HG03457 (cell line): ENCODE results near the gene SLC17A9.

Source experiments
- ATAC-seq: cut with Tn5 transposase; IDR thresholded peaks from one replicate; pipeline ENCODE4 v1.9.1; 2021; ENCODE audit warnings: moderate number of reproducible peaks; ENCODE audit not compliant: unreplicated experiment

Gene SLC17A9

DNA sequence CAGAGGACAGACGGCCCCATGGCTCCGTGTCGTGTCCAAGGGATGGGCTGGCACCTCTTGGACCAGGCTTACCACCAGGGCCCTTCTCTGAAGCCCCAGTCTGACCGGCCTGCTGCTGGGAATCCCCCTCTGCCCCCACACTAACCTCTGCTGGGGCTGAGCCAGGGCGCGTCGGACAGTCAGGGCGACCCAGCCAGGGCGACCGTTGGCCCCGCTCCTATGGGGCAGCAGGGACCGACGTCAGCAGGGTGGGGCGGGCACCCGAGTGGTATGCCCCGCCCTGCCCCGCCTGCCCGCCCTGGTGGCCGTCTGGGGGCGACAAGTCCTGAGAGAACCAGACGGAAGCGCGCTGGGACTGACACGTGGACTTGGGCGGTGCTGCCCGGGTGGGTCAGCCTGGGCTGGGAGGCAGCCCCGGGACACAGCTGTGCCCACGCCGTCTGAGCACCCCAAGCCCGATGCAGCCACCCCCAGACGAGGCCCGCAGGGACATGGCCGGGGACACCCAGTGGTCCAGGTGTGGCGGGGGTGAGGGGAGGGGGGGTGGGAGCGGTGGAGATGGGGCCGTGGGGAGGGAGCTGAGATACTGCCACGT lies at the start of gene SLC17A9:
SLC17A9 (plus strand) TSS at position 337 of the 595 bp plus-strand sequence; CDS start at position 459, 122 bp downstream.
- ATAC-seq, result no peak

DNA sequence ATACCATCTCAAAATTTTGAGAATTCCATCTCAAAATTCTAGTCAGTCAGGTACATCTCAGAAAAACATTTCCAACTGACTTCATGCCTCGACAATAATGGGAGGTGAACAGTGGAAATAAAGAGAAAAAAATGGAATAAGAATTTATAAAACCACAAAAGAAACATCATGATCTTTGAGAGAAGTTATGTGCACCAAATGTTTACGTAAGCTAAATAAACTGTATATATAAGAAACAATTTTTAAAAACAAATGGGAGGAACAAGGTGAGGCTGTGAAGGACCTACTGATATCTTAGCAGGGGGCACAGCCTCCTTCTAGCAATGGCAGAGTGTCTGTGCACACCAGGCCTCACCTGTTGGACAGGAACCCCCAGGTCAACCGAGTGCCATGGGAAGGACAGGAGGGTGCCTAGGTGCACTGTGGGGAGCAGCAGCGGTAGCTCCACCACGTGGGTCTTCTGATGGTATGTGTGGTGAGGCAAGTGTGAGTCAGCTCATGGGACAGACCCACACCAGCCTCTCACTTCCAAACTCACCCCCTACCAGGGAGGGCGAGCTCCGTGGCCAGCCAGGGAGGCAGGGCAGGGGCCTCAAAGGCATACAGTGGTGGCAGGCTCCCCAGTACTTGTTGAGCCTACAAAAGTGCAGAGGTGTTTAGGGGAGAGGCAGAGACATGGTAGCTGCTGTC lies 49.4 kb upstream of the SLC17A9 start:
- ATAC-seq, result no peak

- no peak for ATAC-seq
These were observed 46.9 kb upstream of the SLC17A9 start for GRCh38 chr20:62905536-62906117.

DNA sequence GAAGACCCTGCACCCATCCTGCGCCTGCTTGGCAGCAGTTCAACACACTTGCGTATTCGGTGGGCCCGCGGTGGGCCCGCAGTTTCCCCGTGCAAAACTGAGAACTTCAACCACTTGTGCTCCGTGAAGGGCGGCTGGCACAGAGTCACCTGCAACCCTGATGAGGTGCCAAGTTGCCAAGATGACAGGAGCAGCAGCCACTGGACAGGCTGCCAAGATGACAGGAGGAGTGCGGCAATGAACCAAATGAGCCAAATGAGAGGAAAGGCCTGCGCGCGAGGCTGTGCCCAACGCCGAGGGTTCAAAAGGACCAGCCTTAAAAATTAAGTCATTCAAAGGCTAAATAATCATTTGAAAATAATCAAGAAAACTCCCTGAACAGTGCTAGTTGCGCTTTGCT lies 46.3 kb upstream of the SLC17A9 start:
- no peak for ATAC-seq

DNA sequence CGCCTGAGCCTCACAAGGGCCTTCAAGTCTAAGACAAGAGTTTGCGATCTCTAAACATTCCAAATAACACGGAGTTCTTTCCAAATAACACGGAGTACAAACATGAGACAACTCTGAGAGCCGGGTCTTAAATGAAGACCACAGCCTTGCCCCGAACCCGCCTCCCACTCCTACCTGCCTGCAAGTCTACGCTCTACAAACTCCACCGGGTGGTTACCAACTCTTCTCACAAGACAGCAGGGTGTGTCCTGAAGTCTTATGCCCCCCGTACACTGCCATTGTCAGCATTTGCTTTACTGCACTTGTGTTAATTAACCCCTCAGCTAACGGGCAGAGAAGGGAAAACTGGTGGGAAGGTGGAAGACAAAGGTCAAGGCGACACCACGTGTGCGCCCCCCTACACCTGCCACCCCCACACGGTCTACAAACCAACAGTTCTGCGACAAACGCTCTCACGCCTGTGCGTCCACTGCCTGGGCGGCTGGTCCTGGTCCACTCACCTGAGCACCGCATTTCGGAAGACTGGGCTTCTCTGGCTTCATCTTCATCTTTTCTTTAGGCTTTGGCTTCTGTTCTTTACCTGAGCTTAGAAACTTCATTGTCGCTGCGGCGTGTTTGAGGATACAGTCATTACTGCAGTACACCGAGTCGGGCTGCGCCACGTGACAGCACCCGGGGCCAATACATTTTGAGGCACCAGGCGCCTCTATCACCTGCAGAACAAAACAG lies 45.7 kb upstream of the SLC17A9 start:
- no peak for ATAC-seq

- no peak for ATAC-seq
These were observed 44.9 kb upstream of the SLC17A9 start for GRCh38 chr20:62907384-62908317.

GRCh38 chr20:62908971-62909791 lies 43.3 kb upstream of the SLC17A9 start:
- ATAC-seq, result no peak

GRCh38 chr20:62910217-62910766 lies 42.2 kb upstream of the SLC17A9 start:
- ATAC-seq, result no peak

GRCh38 chr20:62910777-62911497 lies 41.6 kb upstream of the SLC17A9 start:
- no peak for ATAC-seq

- no peak for ATAC-seq
These were observed 40.7 kb upstream of the SLC17A9 start for GRCh38 chr20:62911701-62912280.

DNA sequence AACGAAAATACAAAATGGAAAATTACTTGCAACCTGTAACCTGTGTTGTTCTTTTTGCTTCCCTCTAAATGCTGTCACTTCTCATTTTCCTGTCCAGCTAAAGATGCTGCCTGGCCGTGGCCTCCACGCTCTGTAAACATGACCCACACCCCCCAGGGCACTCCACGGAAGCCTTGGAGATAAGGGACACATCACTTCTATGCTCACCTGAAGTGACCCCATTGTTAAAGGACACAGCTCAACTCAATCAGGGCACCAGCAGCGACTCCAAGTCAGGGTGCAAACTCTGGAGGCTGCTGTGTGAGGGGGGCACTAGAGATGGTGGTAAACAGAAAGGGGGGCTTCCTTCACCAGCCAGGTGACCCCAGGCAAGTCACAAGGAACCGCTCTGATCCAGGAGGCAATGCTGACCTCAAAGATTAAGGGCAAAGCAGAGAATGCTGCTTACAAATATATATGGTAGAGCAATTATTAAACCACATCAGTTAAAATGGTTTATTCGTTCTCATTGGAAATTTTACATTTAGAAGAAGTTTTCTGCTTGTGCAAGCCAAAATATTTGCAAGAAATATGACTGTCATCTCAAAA lies 39.4 kb upstream of the SLC17A9 start:
- ATAC-seq, result no peak

DNA sequence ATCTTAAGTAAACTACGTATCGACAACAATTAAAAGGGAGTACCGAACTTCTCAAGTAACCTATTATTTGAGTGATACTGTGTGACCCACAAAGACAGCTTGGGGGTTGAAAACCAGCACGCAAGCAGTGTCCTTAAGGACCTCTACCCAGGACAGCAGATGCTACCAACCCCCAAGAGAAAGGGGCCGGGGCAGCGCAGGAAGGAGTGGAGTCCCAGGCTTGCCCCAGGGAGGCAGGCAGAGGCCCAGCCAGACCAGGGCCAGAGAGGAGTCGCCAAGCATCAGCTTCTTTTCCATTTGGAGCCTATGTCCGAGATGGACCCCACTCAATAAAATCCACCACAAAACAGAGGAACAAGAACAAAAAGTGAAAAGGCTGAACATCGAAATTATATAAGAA lies 38.1 kb upstream of the SLC17A9 start:
- ATAC-seq, result no peak

- ATAC-seq, result no peak
These were observed 37.5 kb upstream of the SLC17A9 start for GRCh38 chr20:62914970-62915457.

DNA sequence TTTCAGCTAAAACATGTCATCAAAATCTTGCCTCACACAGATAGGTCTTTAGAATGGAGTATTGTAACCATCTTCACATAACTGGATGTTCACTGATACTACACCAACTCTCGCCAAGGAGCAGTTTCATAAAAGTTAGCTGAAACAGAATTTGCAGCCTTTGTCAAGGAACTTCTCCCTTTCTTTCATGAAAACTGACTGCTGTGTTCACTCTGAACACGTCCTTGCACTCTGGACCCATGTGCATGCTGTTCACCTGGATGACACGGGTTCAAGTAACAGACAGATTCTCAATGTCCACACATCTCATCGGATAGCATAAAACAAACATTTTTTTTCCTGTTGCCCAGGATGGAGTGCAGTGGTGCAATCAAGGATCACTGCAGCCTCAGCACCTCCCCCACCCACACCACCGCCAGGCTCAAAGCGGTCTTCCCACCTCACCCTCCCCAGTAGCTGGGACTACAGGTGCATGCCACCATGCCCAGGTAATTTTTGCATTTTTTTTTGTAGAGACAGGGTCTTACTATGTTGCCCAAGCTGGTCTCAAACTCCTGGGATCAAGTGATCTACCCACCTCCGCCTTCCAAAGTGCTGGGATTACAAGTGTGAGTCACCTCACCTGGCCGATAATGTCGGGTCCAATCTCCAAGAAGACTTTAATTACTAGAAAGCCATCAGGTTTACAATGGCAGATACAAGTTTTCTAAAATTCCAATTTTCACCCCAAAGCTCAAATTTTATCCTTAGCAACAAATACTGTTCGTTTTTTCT lies 35.6 kb upstream of the SLC17A9 start:
- no peak for ATAC-seq

- no peak for ATAC-seq
These were observed 34.8 kb upstream of the SLC17A9 start for GRCh38 chr20:62917720-62918119.

DNA sequence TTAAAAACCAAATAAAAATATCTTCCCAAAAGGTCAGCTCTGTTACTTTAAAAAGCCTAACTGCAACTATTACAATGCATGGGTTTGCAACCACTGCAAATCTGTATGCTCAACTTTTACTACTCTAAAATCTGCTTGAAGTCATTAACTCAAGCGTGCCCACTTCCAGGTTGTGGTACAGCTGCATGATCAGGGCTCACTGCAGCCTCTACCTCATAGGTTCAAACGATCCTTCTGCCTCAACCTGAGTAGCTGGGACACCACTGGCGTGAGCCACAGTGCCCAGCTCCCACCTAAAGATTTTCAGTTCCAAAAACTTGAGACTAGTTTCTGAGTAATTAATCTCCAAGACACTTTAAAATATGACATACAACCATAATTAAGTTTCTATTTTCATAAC lies 34.4 kb upstream of the SLC17A9 start:
- no peak for ATAC-seq

GRCh38 chr20:62918831-62919230 lies 33.7 kb upstream of the SLC17A9 start:
- ATAC-seq, result no peak
